Measurements from ENCODE around the gene RRP1. TPM values are rescaled to one million over a fixed set of nuclear protein-coding genes. Genes with fewer than 3 reads are reported as not detected.

RRP1 gene
- total and polyA plus RNA-seq, 9 of the 15 experiments (the other 6 are each of a cell fraction or from before 2014, with no cell fraction given) = 0.89 to 105 (median 51.6) TPM

- in situ Hi-C loops (cut with MboI) (loop anchor here (25.0 kb wide), 1 partner anchor 355 kb away; the partner anchor contains the start of gene GATD3), intact Hi-C loops (cut with micrococcal nuclease) (no loop called here)
- FAIRE-seq (no peak), DNase-seq (ENCODE audit: extremely low read depth in 1 of 4, low spot score in 3 of 4) (no peak), ATAC-seq (no peak)
- no peak overlapping the region for H3K9ac ChIP-seq (ENCODE audit: insufficient read depth in 1 of 2, low read depth in 2 of 2, low read length in 2 of 2)
- no peak overlapping the region for H3K27ac ChIP-seq (ENCODE audit: extremely low read depth, low read depth, low read length)
- CTCF ChIA-PET (ENCODE audit: low intra/inter-chr PET ratio) = no interaction called here
- TF ChIP-seq MXI1 (IDR thresholded peaks at IDR 0.05; ENCODE audit: low read depth, low read length) = no peak
- TF ChIP-seq U2AF1 (optimal IDR thresholded peaks at IDR 0.05; ENCODE audit: low read depth, low read length) = no peak
- TF ChIP-seq NR2F6 (CRISPR knock-in tag; IDR thresholded peaks at IDR 0.05) = no peak
- TF ChIP-seq XRCC3 (IDR thresholded peaks at IDR 0.05) = no peak
- POLR2A ChIA-PET = interaction anchor here (0.6 to 1.3 kb wide), 3 partner anchors 20 to 130 kb away, joined by 3 to 5 read pairs (median 3); no protein-coding TSS in a partner anchor
- H4K20me1 ChIP-seq (replicated peaks; ENCODE audit: control insufficient read depth, insufficient read depth, low read length) = no peaks in the 10 kb centered on the region
- peaks cover 0 to 5% of the 10 kb centered on the region in 2 experiments; a peak in 2 of 5 replicates for H3K27me3 ChIP-seq (ENCODE audit: control insufficient read depth in 2 of 2, insufficient read depth in 2 of 2, low read length in 2 of 2)
- H3K4me1 ChIP-seq (replicated peaks in 1 of 2; ENCODE audit: control insufficient read depth in 2 of 2, insufficient read depth in 2 of 2, low read length in 2 of 2) = peaks cover 8 to 25% of the 10 kb centered on the region in 2 experiments
- H3K36me3 ChIP-seq (ENCODE audit: control insufficient read depth, insufficient read depth, low read length) = no peaks in the 10 kb centered on the region
- H3K4me2 ChIP-seq (ENCODE audit: insufficient read depth, low read length) = no peak overlapping the region
- no TSS peak for BruUV-seq (replicated peaks)
- peaks cover 2% of the 10 kb centered on the region for H3K9me1 ChIP-seq (ENCODE audit: control insufficient read depth, insufficient read depth, low read length)
- H3K4me3 ChIP-seq = no peak overlapping the region
- H3K9me3 ChIP-seq (replicated peaks; ENCODE audit: control insufficient read depth, insufficient read depth, low read depth, low read length) = no peaks in the 10 kb centered on the region
- H2AFZ ChIP-seq (ENCODE audit: low read depth, low read length) = no peak overlapping the region
- H3K79me2 ChIP-seq (ENCODE audit: control insufficient read depth, insufficient read depth, low read length) = no peaks in the 10 kb centered on the region
- 44% methylated on average over 6 of the region's 6 CpGs for WGBS (ENCODE audit: insufficient coverage, low coverage, missing lambda C conversion rate)
Measured at GRCh38 chr21:43781846-43782245, 7.5 kb upstream of the RRP1 start.

DNA sequence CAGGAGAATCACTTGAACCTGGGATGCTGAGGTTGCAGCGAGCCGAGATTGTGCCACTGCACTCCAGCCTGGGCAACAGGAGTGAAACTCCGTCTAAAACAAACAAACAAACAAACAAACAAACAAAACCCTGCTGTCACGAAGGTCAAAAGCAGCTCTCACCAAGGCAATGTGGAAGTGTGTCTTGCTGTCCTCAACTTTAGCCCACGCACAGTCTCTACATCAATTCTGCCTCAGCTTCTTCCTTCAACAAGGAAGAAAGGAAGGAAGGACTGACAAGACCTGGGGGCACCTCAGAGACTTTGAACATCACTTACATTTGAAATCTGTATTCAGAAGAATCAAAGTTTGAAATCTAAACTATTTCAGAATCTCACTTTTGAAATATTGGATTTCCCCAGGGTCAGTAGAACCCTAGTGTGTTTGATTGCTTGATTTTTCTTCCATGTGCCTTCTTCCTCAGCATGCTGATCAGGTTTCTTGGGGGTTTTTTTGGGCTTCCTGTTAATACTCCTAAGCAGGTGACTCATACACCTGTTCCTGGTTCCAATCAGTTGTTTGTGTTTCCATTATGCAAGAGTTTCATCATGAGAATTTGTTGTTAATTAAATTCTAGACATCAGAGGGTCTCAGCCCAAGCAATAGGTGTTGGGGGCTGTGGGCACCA lies 6.8 kb upstream of the RRP1 start:
- no TSS peak for BruUV-seq (replicated peaks)
- TF ChIP-seq THAP7 (CRISPR knock-in tag; IDR thresholded peaks at IDR 0.05) = no peak
- TF ChIP-seq ZNF592 (IDR thresholded peaks at IDR 0.05) = no peak
- no peak for TF ChIP-seq TRIM28 (IDR thresholded peaks at IDR 0.05)
- no peak for TF ChIP-seq ZNF134 (CRISPR knock-in tag; conservative IDR thresholded peaks at IDR 0.05)
- TF ChIP-seq NUFIP1 (IDR thresholded peaks at IDR 0.05; ENCODE audit: partially characterized antibody) = no peak
- TF ChIP-seq CEBPG (CRISPR knock-in tag; IDR thresholded peaks at IDR 0.05) = no peak
- TF ChIP-seq CEBPG (tag; conservative IDR thresholded peaks at IDR 0.05 in 1 of 2, IDR thresholded peaks at IDR 0.05 in 1 of 2) = 0 out of 4 replicates have a peak, but pooled peaks have one; percentile 7 to 16

More for the DNA sequence above, 6.8 kb upstream of the RRP1 start:
- Histone ChIP-seq H3K9me1 (ENCODE audit: control insufficient read depth, insufficient read depth, low read length) (peaks cover 2% of the 10 kb centered on the region), H3K9me3 (replicated peaks; ENCODE audit: control insufficient read depth, insufficient read depth, low read depth, low read length) (no peaks in the 10 kb centered on the region), H3K4me3 (no peak overlapping the region), H4K20me1 (replicated peaks; ENCODE audit: control insufficient read depth, insufficient read depth, low read length) (no peaks in the 10 kb centered on the region), H3K27ac (ENCODE audit: extremely low read depth, low read depth, low read length) (no peak overlapping the region), H3K27me3 (ENCODE audit: control insufficient read depth in 2 of 2, insufficient read depth in 2 of 2, low read length in 2 of 2) (peaks cover 0 to 5% of the 10 kb centered on the region in 2 experiments; a peak in 2 of 5 replicates), H3K79me2 (ENCODE audit: control insufficient read depth, insufficient read depth, low read length) (no peaks in the 10 kb centered on the region), H3K36me3 (ENCODE audit: control insufficient read depth, insufficient read depth, low read length) (no peaks in the 10 kb centered on the region), H2AFZ (ENCODE audit: low read depth, low read length) (no peak overlapping the region), H3K9ac (ENCODE audit: insufficient read depth in 1 of 2, low read depth in 2 of 2, low read length in 2 of 2) (no peak overlapping the region), H3K4me2 (ENCODE audit: insufficient read depth, low read length) (no peak overlapping the region), H3K4me1 (replicated peaks in 1 of 2; ENCODE audit: control insufficient read depth in 2 of 2, insufficient read depth in 2 of 2, low read length in 2 of 2) (peaks cover 8 to 23% of the 10 kb centered on the region in 2 experiments)
- ATAC-seq (no peak), FAIRE-seq (peak; percentile 62), DNase-seq (ENCODE audit: extremely low read depth in 1 of 4, low spot score in 3 of 4) (no peak)
- intact Hi-C loops (cut with micrococcal nuclease) = no loop called here
- POLR2A ChIA-PET = interaction anchor here (0.6 to 1.5 kb wide), 6 partner anchors 10 to 129 kb away, joined by 3 to 5 read pairs (median 3); no protein-coding TSS in a partner anchor
- 42% methylated on average over 5 of the region's 5 CpGs for WGBS (ENCODE audit: insufficient coverage, low coverage, missing lambda C conversion rate)
- in situ Hi-C loops (cut with MboI) = loop anchor here (25.0 kb wide), 1 partner anchor 355 kb away; the partner anchor contains the start of gene GATD3
- CTCF ChIA-PET (ENCODE audit: low intra/inter-chr PET ratio) = no interaction called here

Data from K562 (cell line).